HCT116 (cell line): ENCODE results near the gene AKAP14.
"Not testable (repeated sequence)": the region's sequence is repeated elsewhere in the genome, so short reads cannot be mapped to it uniquely, and the experiment has no call there.

ENCODE experiments used
- CEBPB ChIP-seq: IDR thresholded peaks from 2 replicates; pipeline ENCODE4 v1.6.1; 2012; ENCODE audit warnings: low read depth
- CTCF ChIP-seq, 3 experiments: fragments of 200-600 bp in 1 of 3; sonication (generic) in 1 of 3; IDR thresholded peaks in 2 of 3; conservative IDR thresholded peaks in 1 of 3; 2 replicates each; pipeline ENCODE4 v1.5.1; 2012 to 2017; ENCODE audit warnings: low read depth in 2 of 3, low read length in 2 of 3, antibody characterized with exemption in 1 of 3, borderline replicate concordance in 1 of 3, control low read depth in 1 of 3, mild to moderate bottlenecking in 1 of 3, mixed read lengths in 1 of 3, mixed run types in 1 of 3, moderate library complexity in 1 of 3; ENCODE audit not compliant: insufficient read depth in 1 of 3
- EZH2 ChIP-seq: fragments of 200-600 bp; sonication (generic); IDR thresholded peaks from 2 replicates; pipeline ENCODE4 v1.6.1; 2017; ENCODE audit warnings: antibody characterized with exemption, mixed run types
- POLR2A ChIP-seq: IDR thresholded peaks from 2 replicates; pipeline ENCODE4 v1.7.0; 2011; ENCODE audit warnings: borderline replicate concordance; ENCODE audit not compliant: insufficient read depth, insufficient read length; ENCODE audit errors: extremely low read depth
- RAD21 ChIP-seq: IDR thresholded peaks from 2 replicates; pipeline ENCODE4 v1.6.1; 2012; ENCODE audit warnings: low read depth, mild to moderate bottlenecking
- REST ChIP-seq: IDR thresholded peaks from 2 replicates; pipeline ENCODE4 v1.6.1; 2012; ENCODE audit warnings: low read depth
- SRF ChIP-seq: IDR thresholded peaks from 2 replicates; pipeline ENCODE4 v1.6.1; 2012; ENCODE audit warnings: low read depth
- ZNF274 ChIP-seq: fragments of 200-500 bp; sonication (Bioruptor generic); IDR thresholded peaks from 2 replicates; pipeline ENCODE4 v1.6.1; 2014; ENCODE audit warnings: mild to moderate bottlenecking, low read depth, low read length, inconsistent platforms

GRCh38 chrX:119891961-119892692 is 3.6 kb upstream of the AKAP14 start:
- not testable (repeated sequence) for TF ChIP-seq ZNF274; CTCF (IDR thresholded peaks at IDR 0.05 in 2 of 3, conservative IDR thresholded peaks at IDR 0.05 in 1 of 3; ENCODE audit: borderline replicate concordance in 1 of 3, insufficient read depth in 1 of 3, low read depth in 2 of 3, low read length in 2 of 3); POLR2A; REST; RAD21; SRF; CEBPB; EZH2
